Measurements from ENCODE around the gene SYCN.
"Not testable (repeated sequence)": the region's sequence is repeated elsewhere in the genome, so short reads cannot be mapped to it uniquely, and the experiment has no call there.

Gene SYCN

DNA sequence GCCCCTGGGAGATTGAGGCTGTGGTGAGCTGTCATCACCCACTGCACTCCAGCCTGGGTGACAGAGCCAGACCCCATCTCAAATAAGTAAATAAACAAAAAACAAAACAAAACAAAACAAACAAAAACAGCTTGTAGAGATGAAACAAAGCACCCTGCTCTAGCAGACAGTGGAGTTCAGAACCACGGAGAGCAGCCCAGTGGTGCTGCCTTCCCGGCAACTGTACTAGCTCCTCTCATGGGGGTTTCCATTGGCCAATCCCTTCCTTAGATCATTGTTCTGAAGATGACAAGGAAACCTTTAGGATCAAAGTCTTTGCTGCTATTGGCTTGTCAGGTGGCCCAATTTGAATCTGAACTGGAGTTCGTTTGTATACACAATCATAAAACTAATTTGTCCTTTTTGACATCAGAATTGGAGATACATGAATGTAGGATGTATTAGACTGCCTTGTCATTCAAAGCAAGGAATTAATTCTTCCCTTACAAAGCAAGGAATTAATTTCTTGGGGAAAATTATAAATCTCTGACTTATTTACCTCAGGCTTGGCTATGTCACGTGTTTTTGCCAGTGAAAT, 19.7 kb upstream of the SYCN start:
- no peak for DNase-seq (ENCODE audit: low read depth)

DNA sequence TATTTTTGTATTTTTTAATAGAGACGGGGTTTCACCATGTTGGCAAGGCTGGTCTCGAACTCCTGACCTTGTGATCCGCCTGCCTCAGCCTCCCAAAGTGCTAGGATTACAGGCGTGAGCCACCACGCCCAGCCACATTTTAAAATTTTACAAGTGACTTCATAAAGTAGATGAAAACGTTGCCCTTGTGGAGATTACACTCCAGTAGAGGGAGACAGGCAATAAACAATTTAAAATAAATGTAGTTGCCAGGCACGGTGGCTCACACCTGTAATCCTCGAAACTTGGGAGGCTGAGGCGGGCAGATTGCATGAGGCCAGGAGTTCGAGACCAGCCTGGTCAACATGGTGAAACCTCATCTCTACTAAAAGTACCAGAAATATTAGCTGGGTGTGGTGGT, 15.0 kb upstream of the SYCN start:
- not testable (repeated sequence) for DNase-seq (ENCODE audit: low read depth)

DNA sequence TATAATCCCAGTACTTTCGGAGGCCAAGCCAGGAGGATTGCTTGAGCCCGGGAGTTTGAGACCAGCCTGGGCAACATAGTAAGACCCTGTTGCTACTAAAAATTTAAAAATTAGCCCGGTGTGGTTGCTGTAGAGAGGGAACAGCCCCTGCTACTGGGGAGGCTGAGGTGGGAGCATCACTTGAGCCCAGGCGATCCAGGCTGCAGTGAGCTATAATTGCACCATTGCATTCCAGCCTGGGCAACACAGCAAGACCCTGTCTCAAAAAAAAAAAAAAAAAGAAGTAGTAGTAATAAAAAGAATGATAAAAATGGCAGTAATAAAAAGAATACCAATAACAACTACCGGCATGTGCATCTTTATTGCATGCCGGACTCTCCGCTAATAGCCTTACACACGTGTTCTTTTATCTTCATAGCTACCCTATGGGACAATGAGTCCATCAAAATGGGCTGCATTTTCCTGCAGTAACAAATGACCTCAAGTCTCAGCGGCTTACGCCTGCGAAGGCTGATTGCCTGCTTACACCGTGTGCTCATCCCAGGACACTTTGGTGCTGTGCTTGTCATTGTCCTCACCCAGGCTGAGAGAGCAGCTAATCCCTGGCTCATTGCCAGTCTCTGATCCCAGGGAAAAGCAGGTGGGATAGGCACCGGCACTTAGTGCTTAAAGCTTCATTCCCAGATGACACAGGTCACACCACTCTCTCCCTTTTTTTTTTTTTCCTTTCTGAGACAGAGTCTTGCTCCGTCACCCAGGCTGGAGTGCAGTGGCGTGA, 14.4 kb upstream of the SYCN start:
- DNase-seq (ENCODE audit: low read depth) = no peak

DNA sequence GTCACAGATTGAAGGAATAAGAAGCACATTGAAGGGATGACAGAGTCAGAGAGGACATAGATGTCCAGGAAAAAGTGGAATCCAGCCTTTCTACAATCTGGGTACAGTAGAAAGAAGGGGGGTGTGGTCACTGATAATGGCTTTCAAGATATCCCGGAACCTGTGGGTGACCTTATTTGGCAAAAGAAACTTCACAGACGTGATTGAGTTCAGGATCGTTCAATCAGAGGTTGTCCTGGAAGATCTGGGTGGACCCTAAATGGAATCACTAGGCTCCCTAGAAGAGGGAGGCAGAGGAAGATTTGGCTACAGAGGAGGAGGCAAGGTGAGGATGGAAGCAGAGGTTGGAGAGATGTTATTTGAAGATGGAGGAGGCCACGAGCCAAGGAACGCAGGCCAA, 13.0 kb upstream of the SYCN start:
- DNase-seq (ENCODE audit: low read depth) = no peak

DNA sequence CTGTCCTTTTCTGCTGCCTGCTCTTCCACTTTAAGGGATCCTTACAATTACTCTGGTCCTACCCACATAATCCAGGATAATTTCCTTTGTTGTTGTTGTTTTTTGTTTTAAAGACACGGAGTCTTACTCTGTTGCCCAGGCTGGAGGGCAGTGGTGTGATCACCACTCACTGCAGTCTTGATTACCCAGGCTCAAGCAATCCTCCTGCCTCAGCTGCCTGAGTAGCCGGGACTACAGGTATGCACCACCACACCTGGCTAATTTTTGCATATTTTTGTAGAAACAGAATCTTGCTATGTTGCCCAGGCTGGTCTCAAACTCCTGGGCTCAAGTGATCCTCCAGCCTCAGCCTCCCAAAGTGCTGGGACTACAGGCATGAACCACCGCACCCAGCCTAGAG, 11.3 kb upstream of the SYCN start:
- DNase-seq (ENCODE audit: low read depth) = not testable (repeated sequence)

DNA sequence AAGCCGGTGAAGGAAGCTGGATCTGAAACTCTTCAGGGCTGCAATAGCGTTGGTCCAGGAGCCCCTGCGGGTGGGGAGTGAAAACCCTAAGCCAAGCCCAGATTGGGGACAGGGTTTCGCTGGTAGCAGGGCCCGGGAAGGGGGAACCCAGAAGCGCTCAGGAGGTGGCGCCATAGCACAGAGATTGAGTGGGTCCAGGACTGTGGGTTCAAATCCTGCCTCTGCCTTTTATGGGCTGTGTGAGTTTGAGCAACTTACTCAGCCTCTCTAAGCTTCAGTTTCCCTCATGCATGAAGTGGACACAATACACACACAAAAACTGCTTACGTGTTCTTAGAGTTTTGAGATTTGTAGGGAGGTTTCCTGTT, 8.3 kb upstream of the SYCN start:
- DNase-seq (ENCODE audit: low read depth) = no peak

DNA sequence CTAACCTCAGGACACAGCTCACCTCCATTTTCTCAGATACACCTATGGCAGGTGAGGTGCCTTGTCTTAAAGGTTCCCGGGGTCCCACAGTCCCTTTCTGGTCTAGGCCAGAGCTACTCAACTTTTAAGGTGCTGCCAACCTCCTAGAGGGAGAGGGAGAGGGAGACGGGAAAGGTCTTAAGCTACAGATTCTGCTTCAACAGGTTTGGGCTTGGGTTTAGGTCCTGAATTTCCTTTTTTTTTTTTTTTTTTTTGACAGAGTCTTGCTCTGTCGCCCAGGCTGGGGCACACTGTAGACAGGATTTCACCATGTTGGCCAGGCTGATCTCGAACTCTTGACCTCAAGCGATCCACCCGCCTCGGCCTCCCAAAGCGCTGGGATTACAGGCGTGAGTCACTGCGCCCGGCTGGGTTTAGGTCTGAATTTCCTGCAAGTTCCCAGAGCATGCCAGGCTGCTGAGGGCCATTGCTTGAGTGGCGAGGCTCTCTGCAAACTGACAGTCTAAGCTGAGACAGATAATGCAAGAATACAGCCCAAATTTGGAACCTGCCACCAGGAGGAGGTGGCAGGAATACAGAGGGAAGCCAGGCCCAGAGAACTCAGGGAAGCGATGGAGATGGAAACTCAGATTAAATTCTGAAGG, 7.8 kb upstream of the SYCN start:
- no peak for DNase-seq (ENCODE audit: low read depth)

DNA sequence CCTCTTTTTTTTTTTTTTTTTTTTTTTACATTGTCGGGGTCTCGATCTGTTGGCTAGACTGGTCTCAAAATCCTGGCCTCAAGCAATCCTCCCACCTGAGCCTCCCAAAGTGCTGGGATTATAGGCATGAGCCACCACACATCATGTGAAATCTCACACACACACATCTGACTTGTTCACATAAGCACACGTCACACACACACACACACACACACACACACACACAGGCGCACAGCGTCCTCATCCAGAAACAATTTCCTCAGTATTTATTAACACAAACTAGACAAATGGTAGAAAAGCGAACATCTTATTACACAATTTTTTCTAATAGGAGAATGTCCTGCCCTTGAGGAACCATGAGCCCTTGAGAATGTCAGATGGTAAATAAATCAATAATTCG, 5.1 kb upstream of the SYCN start:
- DNase-seq (ENCODE audit: low read depth) = no peak

DNA sequence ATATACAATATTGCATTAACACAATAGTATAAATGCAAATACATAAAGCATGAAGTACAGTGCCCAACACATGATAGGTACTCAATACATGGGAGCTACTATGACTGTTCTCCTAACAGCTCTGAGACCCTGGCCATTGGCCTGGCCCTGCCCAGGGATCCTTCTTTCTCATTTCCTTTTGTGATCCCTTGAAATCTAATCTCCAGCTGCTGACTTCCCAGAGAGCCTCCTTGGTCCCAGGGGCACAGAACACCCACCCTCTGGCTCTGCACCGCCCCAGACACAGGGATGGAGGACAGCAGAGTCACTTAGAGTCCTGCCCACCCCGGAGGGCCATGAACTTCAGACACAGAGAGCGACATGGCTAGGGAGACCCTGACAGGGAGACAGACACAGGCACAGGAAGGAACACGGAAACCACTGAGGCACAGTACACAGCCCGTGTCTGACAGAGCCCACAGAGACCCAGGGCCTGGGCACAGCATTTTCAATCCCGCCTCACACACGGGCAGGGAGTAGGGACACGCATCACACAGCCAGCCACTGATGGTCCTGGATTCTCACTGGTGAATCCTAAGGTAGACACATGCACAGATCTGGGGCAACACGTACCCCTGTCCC, 4.2 kb upstream of the SYCN start:
- no peak for DNase-seq (ENCODE audit: low read depth)

DNA sequence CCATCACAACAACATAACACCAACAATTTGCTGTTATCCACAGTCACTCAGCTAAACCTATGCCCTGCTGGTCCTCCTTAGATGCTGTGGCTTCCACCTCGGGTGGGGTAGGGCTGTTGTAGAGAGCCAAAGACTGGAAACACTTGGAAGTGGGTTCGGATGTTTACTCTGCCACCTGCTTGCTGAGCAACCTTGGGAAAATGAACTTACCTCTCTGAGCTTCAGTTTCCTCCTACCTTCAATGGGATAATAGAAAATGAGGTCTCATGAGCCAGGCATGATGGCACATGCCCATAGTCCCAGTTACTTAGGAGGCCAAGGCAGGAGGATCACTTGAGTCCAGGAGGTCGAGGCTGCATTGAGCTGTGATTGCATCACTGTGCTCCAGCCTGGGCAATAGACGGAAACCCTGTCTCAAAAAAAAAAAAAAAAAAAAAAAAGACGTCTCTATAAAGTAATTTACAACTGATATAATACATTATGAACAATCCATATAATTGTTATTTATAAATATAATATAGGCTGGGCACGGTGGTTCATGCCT, 3.3 kb upstream of the SYCN start:
- no peak for DNase-seq (ENCODE audit: low read depth)

DNA sequence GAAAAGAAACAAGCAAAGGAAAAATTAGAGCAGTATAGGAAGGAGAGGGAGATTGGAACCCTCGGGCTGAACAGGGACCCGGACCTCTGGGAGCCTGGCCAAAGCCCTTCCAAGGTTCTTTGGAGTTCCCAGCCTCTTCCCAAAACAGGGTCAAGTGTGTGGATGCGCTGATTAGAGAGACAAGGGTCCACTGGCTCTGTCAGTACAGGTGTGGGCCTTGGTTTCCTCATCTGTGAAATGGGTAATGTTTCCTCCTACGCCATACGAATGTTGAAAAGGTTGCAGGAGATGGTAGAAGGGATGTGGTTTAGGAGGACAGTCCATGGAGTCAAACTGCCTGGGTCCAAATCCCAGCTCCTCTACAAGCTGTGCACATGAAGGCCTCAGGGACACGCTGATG, 2.1 kb upstream of the SYCN start:
- DNase-seq (ENCODE audit: low read depth) = no peak

DNA sequence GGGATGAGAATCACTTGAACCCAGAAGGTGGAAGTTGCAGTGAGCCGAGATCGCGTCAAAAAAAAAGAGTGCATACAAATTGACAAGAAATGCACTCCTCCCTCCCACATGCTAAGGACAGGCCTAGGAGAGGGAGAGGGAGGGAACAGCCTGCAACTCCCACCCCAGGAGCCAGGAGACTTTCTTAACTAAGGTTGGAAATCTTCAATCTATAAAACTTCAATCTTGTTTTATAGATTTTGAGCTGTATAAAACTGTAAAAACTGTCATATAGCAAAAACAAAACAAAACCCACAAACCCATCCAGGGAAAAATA, 1.3 kb upstream of the SYCN start:
- DNase-seq (ENCODE audit: low read depth) = no peak

DNA sequence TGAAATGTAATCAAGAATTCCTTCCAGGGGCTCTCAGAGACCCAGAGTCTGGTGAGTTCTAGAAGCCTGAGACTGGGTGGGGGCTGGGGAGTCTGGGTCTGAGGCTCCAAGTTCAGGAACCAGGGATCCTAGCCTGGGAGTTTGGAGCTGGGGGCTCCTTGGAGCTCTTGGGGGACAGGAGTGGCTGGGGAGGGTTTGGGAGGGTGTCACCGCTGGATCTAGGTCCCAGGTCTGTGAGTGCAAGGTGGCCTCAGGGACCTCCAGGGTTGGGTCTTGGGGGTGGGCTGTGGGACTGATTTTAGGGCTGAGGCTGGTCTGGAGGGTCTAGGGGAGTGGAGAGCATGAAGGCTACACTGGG, 1.1 kb downstream of the SYCN start:
- DNase-seq (ENCODE audit: low read depth) = no peak

DNA sequence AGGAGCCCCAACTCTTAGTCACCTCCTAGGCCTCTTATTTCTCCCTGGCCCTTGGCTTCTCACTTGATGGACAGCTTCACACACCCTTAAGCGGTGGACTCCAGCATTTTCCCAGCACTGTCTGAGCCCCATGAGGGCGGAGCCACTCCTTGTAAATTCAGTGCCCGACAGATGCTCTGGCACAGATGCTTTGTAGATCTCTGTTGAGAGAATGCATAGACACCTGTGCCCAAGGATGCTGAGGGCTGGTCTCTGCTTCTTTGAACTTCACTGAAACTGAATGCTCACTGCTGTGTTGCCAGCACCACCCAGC, 3.3 kb downstream of the SYCN start:
- no peak for DNase-seq (ENCODE audit: low read depth)

DNA sequence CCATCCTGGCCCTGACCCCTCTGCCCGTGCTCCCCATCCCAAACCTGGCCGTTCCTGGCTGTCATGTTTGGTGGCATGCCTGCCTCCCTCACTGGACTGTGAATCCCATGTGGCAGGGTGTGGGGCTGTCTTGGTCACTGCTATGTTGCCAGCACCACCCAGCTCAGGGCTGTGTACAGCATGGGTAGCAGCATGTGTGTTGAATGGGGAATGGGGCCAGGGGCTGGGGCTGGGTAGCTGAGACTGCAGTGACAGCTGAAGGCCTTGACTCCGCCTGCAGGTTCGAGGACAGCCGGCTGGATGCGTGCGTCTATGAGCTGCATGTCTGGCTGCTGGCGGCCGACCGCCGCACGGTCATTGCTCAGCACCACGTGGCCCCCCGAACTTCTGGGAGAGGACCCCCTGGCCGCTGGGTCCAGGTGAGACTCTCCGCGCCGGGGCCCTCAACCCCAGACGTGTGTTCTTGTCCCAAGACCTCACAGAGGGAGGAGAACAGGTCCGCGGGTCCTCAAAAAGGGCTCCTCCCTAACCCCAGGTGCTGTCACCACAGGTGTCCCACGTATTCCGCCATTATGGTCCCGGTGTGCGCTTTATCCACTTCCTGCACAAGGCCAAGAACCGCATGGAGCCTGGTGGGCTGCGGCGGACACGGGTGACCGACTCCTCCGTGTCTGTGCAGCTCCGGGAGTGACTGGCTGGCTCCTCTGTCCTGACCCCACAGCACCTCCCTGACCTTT, 3.8 kb downstream of the SYCN start:
- no peak for DNase-seq (ENCODE audit: low read depth)

DNA sequence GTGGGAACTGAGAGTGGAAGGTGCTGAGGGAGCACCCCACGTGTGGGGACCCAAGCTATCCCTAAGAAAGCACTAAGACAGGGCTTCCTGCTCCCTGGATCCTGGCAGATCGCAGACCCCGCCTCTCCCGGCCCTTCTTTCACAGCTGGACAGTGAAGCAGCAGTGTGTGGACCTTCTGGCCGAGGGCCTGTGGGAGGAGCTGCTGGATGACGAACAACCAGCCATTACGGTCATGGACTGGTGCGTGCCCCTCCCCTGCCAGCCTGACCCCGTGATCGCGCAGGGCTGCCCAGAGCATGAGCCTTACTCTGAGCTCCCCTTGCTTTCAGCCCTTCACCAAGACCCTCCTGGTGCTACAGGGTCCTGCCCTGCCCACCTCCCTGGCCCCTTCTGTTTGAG, 5.0 kb downstream of the SYCN start:
- DNase-seq (ENCODE audit: low read depth) = no peak

DNA sequence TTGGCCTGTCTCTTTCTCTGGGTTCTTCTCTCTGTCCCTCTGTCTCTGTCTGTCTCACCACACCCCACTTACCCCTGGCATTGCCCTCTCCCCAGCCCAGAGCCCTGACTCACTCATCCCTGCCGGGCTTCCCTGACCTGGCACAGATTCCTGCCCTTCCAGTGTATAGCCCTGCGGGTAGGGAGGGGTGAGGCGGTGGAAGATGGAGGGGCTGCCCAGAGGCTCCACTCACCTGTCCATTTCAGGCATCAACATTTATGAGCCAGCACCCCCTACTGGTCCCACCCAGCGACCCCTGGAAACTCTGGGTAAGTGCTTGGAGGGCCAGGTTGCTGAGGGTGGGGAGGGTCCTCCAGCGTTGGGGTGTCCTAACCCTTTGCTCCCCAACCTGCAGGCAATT, 6.3 kb downstream of the SYCN start:
- DNase-seq (ENCODE audit: low read depth) = no peak

DNA sequence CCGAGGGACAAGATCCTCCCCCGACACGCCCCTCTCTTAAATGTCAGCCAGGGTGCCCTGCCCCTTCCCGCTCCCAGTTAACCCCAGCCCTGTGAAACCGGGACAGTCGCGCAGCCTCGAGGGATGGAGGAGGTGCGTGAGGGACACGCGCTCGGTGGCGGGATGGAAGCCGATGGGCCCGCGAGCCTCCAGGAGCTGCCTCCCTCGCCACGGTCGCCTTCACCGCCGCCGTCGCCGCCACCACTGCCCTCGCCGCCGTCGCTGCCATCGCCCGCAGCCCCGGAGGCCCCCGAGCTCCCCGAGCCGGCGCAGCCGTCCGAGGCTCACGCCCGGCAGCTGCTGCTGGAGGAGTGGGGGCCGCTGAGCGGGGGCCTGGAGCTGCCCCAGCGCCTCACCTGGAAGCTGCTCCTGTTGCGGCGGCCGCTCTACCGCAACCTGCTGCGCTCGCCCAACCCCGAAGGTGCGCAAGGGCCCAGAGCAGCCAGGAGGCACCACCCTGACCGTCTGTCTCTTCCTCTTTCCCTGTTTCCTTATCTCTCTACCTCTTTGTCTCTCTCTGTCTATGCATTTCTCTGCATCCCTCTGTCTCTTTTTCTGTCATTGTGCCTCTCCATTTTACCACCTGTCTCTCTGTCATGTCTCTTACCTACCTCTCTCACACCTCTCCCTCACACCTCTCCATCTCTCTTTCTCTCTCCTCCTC, 7.1 kb downstream of the SYCN start, which contains the start of gene NCCRP1:
TSS of gene NCCRP1 (plus strand) at position 105 of the 703 bp plus-strand sequence. CDS start at position 124, 19 bp downstream.
- DNase-seq (ENCODE audit: low read depth) = no peak

DNA sequence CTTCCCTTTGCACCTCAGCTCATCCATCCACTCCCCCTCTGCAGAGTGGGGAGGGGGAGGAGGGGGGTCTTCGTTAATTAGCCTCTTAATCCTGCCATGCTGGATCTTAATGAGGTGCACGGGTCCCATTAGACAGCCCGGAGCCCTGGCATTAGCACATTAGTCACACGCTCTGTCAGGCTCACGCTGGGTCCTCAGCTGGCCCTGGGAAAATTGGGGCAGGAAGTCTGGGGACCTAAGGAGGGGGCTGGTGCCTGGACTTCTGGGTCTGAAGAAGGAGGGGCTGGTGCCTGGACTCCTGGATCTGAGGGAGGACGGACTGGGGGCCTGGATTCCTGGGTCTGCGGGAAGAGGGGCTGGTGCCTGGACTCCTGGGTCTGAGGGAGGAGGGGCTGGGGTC, 7.7 kb downstream of the SYCN start:
- no peak for DNase-seq (ENCODE audit: low read depth)

DNA sequence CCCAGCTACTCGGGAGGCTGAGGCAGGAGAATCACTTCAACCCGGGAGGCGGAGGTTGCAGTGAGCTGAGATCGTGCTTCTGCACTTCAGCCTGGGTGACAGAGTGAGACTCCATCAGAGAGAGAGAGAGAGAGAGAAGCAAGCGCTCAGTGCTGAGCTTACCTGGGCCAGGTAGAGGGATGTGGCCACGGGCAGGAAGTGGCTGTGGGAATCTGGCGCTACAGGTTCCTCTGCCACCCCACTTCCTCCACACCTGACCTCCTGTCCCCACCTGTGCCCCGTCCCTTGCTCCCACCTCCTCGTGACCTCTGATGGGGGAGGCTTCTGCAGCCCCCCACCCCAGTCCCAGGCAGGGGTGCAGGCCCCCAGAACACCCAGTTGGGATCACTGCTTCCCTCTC, 8.3 kb downstream of the SYCN start:
- no peak for DNase-seq (ENCODE audit: low read depth)

DNA sequence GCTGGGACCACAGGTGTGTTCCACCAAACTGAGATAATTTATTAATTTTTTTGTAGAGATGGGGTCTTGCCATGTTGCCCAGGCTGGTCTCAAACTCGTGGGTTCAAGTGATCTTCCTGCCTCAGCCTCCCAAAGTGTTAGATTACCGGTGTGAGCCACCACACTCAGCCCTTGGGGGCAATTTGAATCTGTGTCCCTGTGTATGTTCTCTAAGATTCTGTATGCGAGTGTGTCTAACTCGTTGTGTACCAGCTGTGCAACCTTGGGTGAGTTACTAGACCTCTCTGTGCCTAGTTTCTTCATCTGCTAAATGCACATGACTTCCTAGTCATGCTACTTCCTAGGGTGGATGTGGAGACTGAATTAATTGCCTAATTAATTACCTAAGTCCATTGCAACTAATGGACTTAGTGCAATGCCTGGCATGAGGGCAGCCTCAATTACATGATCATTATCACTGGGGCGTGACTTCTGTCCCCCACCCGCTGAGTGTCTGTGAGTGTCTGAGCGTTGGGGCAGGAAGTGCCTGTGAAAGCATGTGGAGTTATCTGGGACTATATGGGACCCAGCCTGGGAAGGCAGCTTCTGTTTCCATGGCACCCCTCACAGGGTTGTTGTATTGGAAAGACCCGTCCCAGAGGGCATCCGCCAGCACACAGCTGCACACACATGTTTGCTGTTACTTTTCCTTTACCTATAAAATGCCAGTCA, 9.1 kb downstream of the SYCN start:
- DNase-seq (ENCODE audit: low read depth) = no peak

All from T-helper 22 cell (primary cell).